Brain microvascular endothelial cell (primary cell): ENCODE measurements around the gene YPEL4.

Experiments
- DNase-seq: peaks from one replicate; pipeline ENCODE4 v3.0.0-alpha.2; 2020
- H3K27ac ChIP-seq: fragments of 250-450 bp; sonication (Bioruptor Pico); 2 replicates; pipeline ENCODE4 v1.5.1; 2020; ENCODE audit warnings: mild to moderate bottlenecking, moderate library complexity
- H3K27me3 ChIP-seq: fragments of 250-450 bp; sonication (Bioruptor Pico); replicated peaks from 2 replicates; pipeline ENCODE4 v1.5.1; 2020; ENCODE audit warnings: mild to moderate bottlenecking
- H3K36me3 ChIP-seq: fragments of 250-450 bp; sonication (Bioruptor Pico); replicated peaks from 2 replicates; pipeline ENCODE4 v1.5.1; 2020; ENCODE audit warnings: mild to moderate bottlenecking
- H3K4me3 ChIP-seq: 2 replicates; pipeline ENCODE4 v1.5.1; 2011; ENCODE audit warnings: low read depth, mild to moderate bottlenecking, control low read depth, low read length, moderate library complexity
- CTCF ChIP-seq: IDR thresholded peaks from 2 replicates; pipeline ENCODE4 v1.5.1; 2011; ENCODE audit warnings: low read depth, mild to moderate bottlenecking, moderate library complexity, low read length, control low read depth, inconsistent platforms; ENCODE audit errors: missing control alignments
- in situ Hi-C: cut with HindIII; loops from 2 replicates; pipeline ENCODE4 v1.10.0; 2017; ENCODE audit warnings: low sequenced_read_pairs, low pct_ligation_motif_present

YPEL4 gene

GRCh38 chr11:57638811-57639320, 10.8 kb downstream of the YPEL4 start:
- in situ Hi-C loops, result no loop called here

GRCh38 chr11:57638005-57638781, 11.5 kb downstream of the YPEL4 start:
- in situ Hi-C loops, result no loop called here
- TF ChIP-seq CTCF, result no peak
- Histone ChIP-seq H3K27ac (peak overlapping the region; percentile 50), H3K36me3 (no peaks in the 10 kb centered on the region), H3K4me3 (peak overlapping the region; percentile 92), H3K27me3 (no peaks in the 10 kb centered on the region)
- peak; percentile 86 for DNase-seq

More at GRCh38 chr11:57638811-57639320, 10.8 kb downstream of the YPEL4 start:
- H3K27me3 ChIP-seq, result no peaks in the 10 kb centered on the region
- DNase-seq, result peak; percentile 22
- peak overlapping the region; percentile 92 for H3K4me3 ChIP-seq
- H3K27ac ChIP-seq, result no peak overlapping the region
- H3K36me3 ChIP-seq, result no peaks in the 10 kb centered on the region
- TF ChIP-seq CTCF, result peak; percentile 1

- TF ChIP-seq CTCF, result no peak
- Histone ChIP-seq H3K36me3 (no peaks in the 10 kb centered on the region), H3K27me3 (peaks cover 3% of the 10 kb centered on the region), H3K4me3 (peak overlapping the region; percentile 92), H3K27ac (no peak overlapping the region)
- no peak for DNase-seq
- in situ Hi-C loops, result no loop called here
Observed at GRCh38 chr11:57637626-57638004, 12.1 kb downstream of the YPEL4 start.

GRCh38 chr11:57635246-57635645, 14.5 kb downstream of the YPEL4 start:
- no peak overlapping the region for H3K4me3 ChIP-seq
- no peak overlapping the region for H3K27ac ChIP-seq
- H3K27me3 ChIP-seq, result peaks cover 3% of the 10 kb centered on the region
- no peak for DNase-seq
- H3K36me3 ChIP-seq, result no peaks in the 10 kb centered on the region
- in situ Hi-C loops, result no loop called here
- no peak for TF ChIP-seq CTCF

GRCh38 chr11:57634311-57634710, 15.4 kb downstream of the YPEL4 start:
- H3K27ac ChIP-seq, result no peak overlapping the region
- H3K27me3 ChIP-seq, result peaks cover 5% of the 10 kb centered on the region
- no peak for TF ChIP-seq CTCF
- DNase-seq, result no peak
- in situ Hi-C loops, result no loop called here
- H3K36me3 ChIP-seq, result no peaks in the 10 kb centered on the region
- H3K4me3 ChIP-seq, result no peak overlapping the region
